Measurements from ENCODE around the gene WNT8B.
A peak's percentile ranks its signal among the peaks of the same experiment; 100 is the strongest.

Gene WNT8B

DNA sequence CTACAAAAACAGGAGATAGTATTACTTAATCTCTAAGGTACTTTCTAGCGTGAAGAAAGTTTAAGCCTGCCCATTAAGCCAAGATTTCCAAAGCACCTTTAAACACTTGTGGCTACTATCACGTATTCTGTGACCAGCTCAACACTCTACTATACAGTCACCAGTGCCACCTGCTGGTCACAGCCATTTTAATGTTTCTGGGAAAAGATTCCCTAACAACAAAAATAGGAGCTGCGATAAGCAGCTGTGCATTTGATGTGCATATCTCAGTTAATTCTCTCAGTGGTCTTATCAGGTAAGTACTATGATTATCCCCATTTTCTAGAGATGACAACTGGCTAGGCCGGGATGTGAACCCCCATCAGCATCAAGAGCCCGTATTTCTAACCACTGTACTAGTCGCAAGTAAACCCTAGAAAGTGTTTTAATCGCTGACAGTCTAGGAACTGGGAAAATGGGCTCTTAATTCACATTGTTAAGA lies 56.0 kb downstream of the WNT8B start:
- peak; percentile 77 for FAIRE-seq
- peak; percentile 57 for DNase-seq (ENCODE audit: low spot score)

DNA sequence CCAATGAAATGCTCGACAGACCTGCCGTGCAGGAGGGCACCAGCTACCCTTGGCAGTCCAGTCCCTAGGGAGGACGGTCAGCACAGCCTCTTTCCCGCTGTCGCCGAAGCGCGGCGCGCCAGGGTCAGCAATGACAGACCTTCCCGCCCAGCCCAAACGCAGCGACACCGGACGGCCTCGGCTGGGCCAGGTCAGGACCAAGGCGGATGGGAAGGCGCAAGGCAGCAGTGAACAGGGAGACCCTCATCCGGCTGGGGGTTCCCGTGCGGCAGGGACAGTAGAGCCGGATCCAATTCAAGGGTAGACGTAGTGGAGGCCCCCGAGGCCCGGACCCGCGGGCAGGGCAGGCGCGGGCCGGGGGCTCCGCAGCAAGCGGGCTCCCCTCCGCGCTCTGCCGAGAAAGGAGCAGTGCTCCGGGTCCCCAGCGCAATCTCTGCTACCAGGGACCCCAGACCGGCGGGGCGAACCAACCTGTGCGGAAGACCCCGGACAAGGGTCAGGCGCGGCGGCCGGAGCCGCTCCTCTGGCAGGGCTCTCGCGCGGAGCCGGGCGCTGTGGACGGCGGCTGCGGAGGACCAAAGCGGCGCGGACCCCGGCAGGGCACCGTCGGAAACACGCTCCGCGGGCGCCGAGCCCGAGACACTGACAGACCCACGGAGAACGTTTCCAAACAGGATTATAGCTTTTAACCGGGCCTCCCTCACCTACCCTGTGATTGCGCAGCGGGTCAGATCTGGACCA lies 56.7 kb downstream of the WNT8B start, which contains the start of gene SEC31B:
SEC31B (minus strand) TSS at position 551 of the 741 bp plus-strand sequence. CDS start 2,909 bp downstream, outside the sequence.
- FAIRE-seq (peak; percentile 9), DNase-seq (ENCODE audit: low spot score) (no peak)

DNA sequence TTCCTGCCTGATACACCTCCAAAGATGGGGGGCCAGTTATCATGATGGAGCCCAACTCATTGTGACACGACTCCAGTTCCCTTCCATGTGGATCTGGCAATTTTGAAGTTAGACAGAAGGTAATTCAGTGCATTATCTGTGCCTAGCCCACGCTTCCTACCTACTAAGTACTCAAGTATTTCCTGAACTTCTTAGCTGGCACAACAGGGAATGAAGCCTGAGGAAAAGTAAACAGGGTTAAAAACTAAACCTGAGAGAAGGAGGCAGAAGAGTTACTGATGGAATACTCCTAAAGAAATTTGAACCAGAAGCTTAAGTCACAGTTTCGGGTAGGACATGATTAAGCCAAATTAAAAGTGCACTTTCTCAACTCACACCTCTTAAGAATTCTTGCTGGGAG lies 58.0 kb downstream of the WNT8B start:
- FAIRE-seq (no peak), DNase-seq (ENCODE audit: low spot score) (no peak)

DNA sequence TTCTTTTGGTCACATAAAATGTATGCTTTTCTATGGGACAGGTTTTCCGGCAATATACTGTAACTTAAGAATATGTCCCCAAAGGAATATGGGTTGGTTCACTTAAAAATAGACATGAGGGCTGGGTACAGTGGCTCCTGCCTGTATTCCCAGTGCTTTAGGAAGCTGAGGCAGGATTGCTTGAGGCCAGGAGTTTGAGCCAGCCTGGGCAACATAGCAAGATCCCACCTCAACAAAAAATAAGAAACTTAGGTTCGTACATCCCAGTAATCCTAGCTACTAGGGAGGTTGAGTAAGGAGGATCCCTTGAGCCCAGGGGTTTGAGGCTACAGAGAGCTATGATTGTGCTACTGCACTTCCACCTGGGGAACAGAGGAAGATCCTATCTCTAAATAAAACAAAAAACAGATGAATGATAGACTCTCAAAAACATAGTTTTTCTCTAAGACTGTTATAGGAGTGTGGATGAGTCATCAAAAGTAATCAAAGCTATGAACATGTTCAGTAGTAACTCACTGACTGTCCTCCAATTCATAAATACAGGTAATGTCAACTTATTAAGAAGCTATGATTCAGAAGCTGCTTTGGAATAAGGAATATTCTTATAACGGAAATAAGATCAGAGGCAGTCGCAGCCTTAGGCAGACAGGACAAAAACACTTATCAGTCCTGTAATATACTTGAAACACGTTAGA lies 59.4 kb downstream of the WNT8B start:
- FAIRE-seq (no peak), DNase-seq (ENCODE audit: low spot score) (no peak)

DNA sequence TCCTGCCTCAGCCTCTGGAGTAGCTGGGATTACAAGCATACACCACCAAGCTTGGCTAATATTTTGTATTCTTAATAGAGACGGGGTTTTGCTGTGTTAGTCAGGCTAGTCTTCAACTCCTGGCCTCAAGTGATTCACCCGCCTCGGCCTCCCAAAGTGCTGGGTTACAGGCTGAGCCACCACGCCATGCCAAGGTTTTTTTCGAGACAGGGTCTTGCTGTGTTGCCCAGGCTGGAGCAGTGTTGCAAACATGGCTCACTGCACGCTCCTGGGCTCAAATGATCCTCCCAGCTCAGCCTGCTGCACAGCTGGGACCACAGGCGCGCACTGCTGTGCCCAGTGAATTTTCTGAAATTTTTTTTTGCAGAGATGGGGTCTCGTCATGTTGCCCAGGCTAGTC lies 60.1 kb downstream of the WNT8B start:
- DNase-seq (ENCODE audit: low spot score), result no peak

DNA sequence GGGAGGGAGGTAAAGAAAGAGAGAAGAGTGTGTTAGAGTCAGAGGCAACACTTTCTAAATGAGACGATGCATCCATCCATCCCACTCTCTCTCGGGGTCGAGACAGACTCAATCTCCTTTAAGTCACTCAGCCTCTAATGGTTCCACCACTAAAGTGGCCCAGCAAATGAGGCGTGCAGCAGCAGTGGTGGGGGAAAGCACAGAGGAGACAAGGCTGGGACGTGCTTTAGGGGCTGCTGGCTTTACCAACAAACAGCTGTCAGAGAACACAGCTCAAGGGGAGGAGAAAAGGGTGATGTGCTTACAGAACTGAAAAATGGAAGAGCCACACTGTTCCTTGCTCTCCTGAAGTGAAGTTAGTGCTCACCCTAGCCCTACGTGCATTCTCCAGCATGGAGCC lies 61.4 kb downstream of the WNT8B start:
- FAIRE-seq (no peak), DNase-seq (ENCODE audit: low spot score) (no peak)

More for the DNA sequence above, 60.1 kb downstream of the WNT8B start:
- FAIRE-seq, result no peak

DNA sequence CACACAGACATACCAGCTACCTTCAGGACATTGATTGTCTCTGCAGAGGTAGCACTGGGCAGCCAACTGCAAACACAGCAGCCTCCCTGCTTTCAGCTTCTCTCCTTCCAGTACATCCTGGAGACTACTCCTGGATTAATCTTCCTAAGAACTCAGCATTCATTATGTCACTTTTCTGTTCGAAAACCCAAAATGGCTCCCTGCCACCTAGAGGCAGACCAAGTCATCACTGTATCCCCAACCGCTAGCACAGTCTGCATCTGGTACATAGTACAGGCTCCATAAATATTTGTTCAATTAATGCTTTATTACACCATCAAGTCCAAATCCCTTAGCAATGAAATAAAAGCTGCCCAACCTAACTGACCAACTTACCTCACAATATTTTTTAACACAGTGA lies 61.8 kb downstream of the WNT8B start:
- DNase-seq (ENCODE audit: low spot score) (no peak), FAIRE-seq (no peak)

DNA sequence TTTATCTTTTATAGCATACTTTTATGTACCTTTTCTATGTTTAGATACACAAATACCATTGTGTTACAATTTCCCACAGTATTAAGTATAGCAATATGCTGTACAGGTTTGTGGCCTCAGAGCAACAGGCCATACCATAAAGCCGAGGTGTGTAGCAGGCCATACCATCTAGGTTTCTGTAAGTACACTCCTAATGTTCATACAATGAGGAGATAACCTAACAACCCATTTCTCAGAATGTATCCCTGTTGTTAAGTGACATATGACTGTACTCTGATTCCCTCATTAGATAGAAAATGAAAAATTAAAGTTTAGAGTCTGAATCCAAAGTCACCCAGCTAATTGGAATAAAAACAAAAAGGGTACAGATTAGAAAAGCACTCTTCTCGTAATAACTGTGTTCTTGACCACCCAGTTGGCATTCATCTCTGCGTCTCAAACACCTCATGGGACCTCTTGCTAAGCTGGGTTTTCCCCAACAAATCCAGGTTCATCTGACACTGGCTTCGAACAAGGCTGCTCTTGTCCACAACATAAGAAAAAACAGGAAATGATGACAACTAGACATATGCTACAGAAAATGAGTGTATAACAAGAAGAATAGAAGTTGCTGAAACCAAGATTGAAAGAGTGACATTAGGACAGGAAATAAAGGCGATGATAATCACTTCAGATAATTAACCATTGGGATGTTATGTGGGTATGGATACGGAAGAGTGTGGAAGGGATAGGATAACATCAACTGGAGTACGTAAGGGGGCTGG lies 65.5 kb downstream of the WNT8B start:
- FAIRE-seq, result no peak
- no peak for DNase-seq (ENCODE audit: low spot score)

DNA sequence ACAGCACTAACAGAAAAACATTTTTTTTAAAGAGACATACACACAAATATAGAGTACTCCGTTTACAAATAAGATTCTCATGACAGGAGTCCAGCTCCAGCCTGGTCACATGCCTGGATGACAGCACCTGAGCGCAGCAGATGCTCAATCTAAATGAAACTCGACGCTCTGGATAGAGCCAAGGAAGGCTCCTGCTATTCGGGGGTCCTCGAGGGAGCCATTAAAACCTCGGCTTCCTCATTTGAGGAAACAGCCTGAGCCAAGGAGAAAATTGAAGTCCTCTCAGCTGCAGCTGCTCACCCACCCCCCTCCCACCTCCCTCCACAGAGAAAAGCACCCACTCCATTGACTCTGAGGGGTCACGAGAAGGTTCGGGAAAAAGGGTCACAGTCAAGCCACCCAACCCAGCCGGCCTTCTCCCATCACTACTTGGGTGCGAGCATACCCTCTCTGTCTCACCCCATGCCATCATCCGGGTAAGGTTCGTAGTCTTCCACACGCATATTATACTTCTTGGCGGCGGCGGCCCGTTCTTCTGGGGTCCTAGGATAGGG lies 66.2 kb downstream of the WNT8B start:
- DNase-seq (ENCODE audit: low spot score) (no peak), FAIRE-seq (no peak)

DNA sequence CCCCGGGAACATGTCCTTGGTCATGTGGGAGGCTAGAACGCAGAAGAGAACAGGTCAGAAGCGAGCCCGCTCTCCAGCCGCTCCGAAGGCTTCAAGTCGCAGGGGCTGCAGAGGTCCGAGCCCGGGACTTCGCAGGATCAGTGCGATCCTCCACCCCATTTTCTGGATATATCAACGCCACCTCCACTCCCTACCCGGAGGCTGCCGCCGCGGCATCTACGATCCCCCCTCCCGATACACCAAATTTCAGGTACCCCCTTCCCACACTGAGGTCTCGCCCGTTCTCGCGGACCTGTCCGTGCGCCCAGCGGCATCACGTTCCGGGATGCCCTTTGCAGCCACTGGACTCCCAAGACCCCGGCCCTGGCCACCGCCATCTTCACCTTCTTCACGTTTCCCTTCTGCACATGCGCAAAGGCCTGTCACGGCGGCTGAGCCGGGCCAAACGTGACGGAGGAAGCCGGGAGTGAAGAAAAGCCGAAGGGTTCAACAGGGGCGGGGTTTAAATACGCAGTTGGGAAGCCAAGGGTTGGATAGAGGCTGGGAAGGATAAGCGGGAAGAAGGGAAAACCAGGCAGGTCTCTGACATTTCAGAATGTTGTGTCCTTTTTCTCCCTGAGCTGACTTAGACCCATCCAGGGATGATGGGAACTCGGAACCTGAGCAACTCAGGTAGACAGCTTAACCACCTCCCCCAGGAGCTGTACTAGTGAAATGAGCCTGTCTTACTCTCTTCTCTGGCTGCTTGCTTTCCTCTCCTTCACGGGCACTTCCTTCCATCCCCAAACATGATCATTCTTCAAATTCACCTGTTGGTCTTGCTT lies 66.9 kb downstream of the WNT8B start, which contains the start of gene NDUFB8:
NDUFB8 (minus strand) TSS at position 397 of the 824 bp plus-strand sequence; CDS start at position 377, 20 bp downstream.
- DNase-seq (ENCODE audit: low spot score) (peak; percentile 91), FAIRE-seq (no peak)

DNA sequence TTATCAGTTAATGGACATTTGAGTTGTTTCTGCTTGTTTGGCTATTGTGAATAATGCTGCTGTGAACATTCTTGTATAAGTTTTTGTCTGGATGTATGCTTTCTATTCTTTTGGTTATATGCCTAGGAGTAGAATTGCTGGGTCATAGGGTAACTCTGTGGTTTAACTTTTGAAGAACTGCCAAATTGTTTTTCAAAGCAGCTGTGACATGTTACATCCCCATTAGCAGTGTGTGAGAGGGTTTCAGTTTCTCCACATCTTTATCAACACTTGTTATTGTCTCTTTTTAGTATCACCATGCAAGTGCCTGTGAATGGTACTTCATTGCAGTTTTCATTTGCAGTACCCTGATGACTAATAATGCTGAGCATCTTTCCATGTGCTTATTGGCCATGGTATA lies 69.0 kb downstream of the WNT8B start:
- DNase-seq (ENCODE audit: low spot score), result no peak
- FAIRE-seq, result no peak
